ENCODE data around the gene EFCAB12.
"Not testable (repeated sequence)": the region's sequence is repeated elsewhere in the genome, so short reads cannot be mapped to it uniquely, and the experiment has no call there.

EFCAB12 gene

GRCh38 chr3:129418041-129418973 is 10.1 kb downstream of the EFCAB12 start:
- DNase-seq: no peak

DNA sequence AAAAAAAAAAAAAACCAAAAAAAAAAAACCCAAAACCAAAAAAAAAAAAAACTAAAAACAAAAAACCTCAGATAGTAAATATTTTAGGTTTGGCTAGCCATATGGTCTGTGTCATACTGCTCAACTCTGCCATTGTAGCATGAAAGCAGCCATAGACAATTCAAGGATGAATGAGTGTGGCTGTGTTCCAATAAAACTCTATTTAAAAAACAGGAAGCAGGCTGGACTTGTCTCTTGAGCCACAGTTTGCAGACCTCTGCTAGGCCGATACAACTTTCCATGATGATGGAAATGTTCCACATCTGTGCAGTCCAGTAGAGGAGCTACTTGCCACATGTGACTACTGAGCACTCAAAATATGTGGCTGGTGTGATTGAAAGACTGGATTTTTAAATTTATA is 11.1 kb downstream of the EFCAB12 start:
- DNase-seq: no peak

GRCh38 chr3:129416415-129416814 is 12.0 kb downstream of the EFCAB12 start:
- DNase-seq: no peak

DNA sequence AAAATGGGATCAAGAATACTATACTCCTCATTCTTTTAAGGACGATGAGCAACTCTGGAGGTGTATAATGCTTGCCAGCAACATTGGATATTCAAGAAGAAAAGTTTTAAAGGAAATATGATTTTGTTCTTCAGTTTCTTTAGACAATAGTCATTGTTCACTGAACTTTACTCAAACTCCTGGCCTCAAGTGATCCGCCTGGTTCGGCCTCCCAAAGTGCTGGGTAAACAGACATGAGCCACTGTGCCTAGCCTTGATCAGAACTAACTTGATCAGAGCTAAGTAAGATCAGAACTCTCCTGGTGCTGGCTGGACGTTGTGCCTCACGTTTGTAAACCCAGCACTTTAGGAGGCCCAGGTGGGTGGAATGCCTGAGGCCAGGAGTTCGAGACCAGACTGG is 12.6 kb downstream of the EFCAB12 start:
- no peak for DNase-seq

DNA sequence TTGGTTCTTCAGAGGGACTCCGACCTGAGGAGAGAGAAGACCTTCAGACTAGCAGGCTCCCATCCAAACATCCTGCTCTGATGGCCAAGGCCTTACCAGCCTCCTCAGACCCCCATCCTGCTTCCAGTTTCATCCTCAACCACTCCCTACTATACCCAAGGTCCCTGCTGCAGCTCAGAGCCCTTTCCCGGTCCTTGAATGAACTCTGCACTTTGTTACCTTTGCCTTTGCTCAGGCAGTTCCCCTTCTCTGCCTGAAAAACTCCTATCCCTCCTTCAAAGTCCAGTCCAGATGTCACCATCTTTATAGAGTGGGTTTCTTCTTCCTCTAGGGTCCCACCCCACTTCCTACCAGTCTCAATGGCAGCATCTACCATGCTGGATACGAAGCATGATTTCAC is 13.1 kb downstream of the EFCAB12 start:
- no peak for DNase-seq

GRCh38 chr3:129413687-129414506 is 14.5 kb downstream of the EFCAB12 start:
- no peak for DNase-seq

GRCh38 chr3:129413238-129413637 is 15.2 kb downstream of the EFCAB12 start:
- DNase-seq: not testable (repeated sequence)

GRCh38 chr3:129412542-129413198 is 15.8 kb downstream of the EFCAB12 start:
- DNase-seq: no peak

GRCh38 chr3:129410971-129411370 is 17.5 kb downstream of the EFCAB12 start:
- no peak for DNase-seq

DNA sequence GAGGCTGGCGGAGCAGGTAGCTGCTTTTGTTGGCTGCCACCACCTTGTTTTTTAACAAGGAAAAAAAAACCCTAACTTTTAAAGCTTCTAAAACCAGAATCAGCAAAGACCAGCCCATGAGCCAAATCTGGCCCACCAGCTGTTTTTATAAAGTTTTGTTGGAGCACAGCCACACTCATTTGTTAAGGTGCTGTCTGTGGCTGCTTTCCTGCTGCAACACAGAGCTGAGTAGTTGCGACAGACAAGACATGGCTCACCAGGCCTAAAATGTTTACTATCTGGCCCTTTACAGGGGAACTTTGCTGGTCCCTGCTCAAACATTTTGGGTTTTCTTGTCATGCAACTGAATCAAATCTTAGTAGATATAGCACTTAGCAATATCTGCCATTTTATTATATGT is 18.9 kb downstream of the EFCAB12 start:
- DNase-seq: no peak

DNA sequence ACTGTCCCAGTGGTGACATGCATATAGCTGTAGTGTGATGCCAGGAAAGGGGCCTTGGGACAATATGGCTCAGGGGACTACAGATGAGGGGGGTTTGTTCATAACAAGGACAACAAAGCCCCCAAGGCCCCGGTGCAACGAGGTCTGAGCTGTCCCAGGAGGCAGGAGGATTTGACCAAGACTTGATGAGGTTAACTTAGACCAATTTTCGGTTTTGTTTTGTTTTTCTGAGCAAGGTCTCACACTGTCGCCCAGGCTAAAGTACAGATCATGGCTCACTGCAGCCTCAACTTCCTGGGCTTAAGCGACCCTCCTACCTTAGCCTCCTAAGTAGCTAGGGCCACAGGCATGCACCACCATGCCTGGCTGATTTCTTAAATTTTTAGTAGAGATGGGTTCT is 23.8 kb downstream of the EFCAB12 start:
- DNase-seq: no peak

- no peak for DNase-seq
Observed at GRCh38 chr3:129404130-129404529, 24.3 kb downstream of the EFCAB12 start.

GRCh38 chr3:129403450-129403849 is 25.0 kb downstream of the EFCAB12 start:
- no peak for DNase-seq

DNA sequence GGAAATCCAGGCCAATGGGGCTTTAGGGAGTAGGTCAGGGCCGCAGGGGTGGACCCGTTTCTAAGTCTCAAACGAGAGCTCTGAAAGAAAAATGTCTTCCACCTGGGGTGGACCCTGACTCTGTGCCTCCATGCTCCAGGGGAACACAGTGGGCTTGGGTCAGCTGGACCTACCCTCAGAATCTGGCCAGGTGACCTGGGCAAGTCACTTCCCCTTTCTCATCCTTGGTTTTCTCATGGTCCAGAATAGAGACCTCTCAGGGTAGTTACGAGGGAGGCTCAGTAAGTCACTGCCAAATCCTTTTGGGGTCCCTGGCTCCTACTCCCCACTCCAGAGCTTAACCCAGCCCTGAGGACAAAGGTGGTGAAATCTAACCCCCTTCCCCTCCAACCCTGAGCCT is 25.8 kb downstream of the EFCAB12 start:
- no peak for DNase-seq

GRCh38 chr3:129402210-129402609 is 26.2 kb downstream of the EFCAB12 start:
- no peak for DNase-seq

DNA sequence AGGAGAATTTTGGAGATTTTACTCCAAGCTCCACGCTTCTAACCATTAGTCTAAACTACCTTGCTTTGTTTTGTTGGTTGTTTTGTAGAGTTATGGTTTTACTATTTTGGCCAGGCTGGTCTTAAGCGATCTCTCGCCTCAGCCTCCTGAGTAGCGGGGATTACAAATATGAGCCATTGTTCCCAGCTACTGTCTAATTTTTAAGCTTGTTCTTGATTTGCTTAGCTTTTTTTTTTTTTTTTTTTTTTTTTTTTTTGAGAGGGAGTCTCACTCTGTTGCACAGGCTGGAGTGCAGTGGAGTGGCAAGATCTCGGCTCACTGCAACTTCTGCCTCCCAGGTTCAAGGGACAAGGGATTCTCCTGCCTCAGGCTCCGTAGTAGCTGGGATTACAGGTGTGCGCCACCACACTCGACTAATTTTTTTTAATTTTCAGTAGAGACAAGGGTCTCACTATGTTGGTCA is 28.5 kb downstream of the EFCAB12 start:
- no peak for DNase-seq

GRCh38 chr3:129399145-129399894 is 29.1 kb downstream of the EFCAB12 start:
- peak; percentile 77 to 85 for DNase-seq

DNA sequence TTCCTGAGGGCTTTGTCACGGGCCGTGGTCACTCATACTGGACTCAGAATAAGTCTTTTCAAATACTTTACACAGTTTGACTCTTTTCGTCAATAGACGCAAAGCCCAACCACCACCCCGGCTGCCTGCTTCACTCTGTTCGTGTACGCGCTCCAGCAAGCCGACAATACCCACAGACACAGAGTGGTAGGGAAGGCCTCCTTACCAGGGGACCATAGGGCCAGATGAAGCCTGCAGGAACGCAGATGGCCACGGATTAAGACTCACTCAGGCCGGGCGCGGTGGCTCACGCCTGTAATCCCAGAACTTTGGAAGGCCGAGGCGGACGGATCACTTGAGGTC is 29.7 kb downstream of the EFCAB12 start:
- no peak for DNase-seq

- not testable (repeated sequence) for DNase-seq
Observed at GRCh38 chr3:129393760-129394564, 34.5 kb downstream of the EFCAB12 start.

DNA sequence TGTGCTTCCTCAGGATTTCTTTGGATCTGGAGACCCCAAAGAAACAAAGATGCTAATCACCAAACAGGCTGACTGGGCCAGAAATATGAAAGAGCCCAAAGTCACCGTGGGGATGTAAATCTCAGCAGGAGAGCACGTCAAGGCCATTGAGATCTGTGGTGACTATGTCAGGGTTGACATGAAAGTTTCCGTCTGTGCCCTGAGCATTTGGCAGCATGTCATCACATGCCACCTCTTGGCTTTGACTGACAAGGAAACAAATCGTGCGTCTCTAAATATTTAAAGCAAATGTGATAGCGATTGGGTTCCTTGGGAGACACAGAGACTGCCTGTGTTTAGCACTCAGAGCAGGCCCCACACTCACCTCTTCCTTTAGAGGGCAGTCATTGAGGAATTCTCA is 35.2 kb downstream of the EFCAB12 start:
- no peak for DNase-seq

DNA sequence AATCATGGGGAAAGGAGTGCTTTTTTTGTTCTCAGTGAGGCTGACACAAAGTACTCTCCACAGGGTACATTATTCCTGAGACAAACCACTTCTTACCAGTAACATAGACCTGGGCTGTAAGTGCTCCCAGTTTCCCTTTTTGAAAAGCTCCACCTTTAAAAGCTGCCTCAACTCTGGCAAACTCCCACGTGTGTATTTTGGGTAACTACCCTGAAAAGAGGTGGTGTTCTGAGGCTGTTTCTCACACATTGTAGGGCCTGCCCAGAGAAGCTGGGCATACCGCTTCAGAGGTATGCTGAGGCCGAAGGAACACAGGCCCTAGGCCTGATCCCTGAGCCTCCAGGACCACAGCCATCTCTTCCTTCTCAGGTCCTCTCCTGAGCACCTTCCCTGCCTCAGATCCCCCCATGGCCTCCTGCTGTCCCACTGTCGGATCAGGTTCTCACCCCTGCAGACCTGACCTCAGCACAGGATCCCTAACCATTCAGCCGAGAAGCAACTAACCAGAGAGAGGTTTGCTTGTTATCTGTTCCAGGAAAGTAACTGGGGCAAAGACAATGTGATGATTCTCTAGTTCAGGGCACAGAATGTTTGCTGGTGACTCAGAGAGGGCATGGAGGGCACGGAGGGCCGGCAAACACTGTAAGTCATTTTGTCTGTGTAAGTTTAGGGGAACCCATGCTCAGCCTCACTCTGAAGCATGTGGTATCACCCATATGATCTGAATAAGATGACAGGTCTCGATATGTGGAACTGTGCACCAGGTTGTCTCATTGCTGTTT is 36.1 kb downstream of the EFCAB12 start:
- DNase-seq: not testable (repeated sequence)

Measured in cerebellar nuclear complex (tissue), 1 donor.